SK-MEL-5 (cell line): ENCODE results near the gene NEU2. TPM values are rescaled to one million over a fixed set of nuclear protein-coding genes. Genes with fewer than 3 reads are reported as not detected.
"Not testable (repeated sequence)": the region's sequence is repeated elsewhere in the genome, so short reads cannot be mapped to it uniquely, and the experiment has no call there.

Source experiments
- DNase-seq: peaks from one replicate; pipeline ENCODE4 v3.0.0-alpha.2; 2016; ENCODE audit warnings: low read depth, low spot score
- in situ Hi-C: cut with HindIII; loops from 2 replicates; pipeline ENCODE4 v1.10.0; 2016; ENCODE audit warnings: low sequenced_read_pairs, high pct_unique_total_duplicates, low pct_unique_long_range_greater_than_20kb
- total RNA-seq: library from RNA; depleted of rRNA; stranded (reverse); fragments of >200 nt; shearing (Covaris generic); gene quantifications from 2 replicates; pipeline ENCODE4 v1.2.3, GENCODE V29; 2014

NEU2 gene
- total RNA-seq, 1 experiment from 2014 or later, result not detected

- in situ Hi-C loops, result no loop called here
- DNase-seq, result no peak
Measured at GRCh38 chr2:233006648-233007047, 25.8 kb upstream of the NEU2 start.

GRCh38 chr2:233007270-233007669, 25.2 kb upstream of the NEU2 start:
- in situ Hi-C loops, result no loop called here
- no peak for DNase-seq

GRCh38 chr2:233007739-233008138, 24.7 kb upstream of the NEU2 start:
- in situ Hi-C loops, result no loop called here
- DNase-seq, result no peak

GRCh38 chr2:233009661-233010060, 22.8 kb upstream of the NEU2 start:
- in situ Hi-C loops, result no loop called here
- DNase-seq, result no peak

GRCh38 chr2:233010569-233011267, 21.8 kb upstream of the NEU2 start:
- no peak for DNase-seq
- in situ Hi-C loops, result no loop called here

GRCh38 chr2:233011268-233011650, 21.2 kb upstream of the NEU2 start:
- DNase-seq, result no peak
- in situ Hi-C loops, result no loop called here

- DNase-seq, result no peak
- in situ Hi-C loops, result no loop called here
Measured at GRCh38 chr2:233011702-233012131, 20.8 kb upstream of the NEU2 start.

GRCh38 chr2:233012301-233012971, 20.0 kb upstream of the NEU2 start:
- in situ Hi-C loops, result no loop called here
- DNase-seq, result no peak

GRCh38 chr2:233013027-233013461, 19.4 kb upstream of the NEU2 start, which contains the start of gene NGEF:
TSS of gene NGEF (minus strand) at chr2:233013256. CDS start at chr2:232974890, 38,366 bp downstream.
- no peak for DNase-seq
- in situ Hi-C loops, result no loop called here

- DNase-seq, result no peak
- in situ Hi-C loops, result no loop called here
Measured at GRCh38 chr2:233013650-233014049, 18.8 kb upstream of the NEU2 start.

GRCh38 chr2:233015019-233015645, 17.3 kb upstream of the NEU2 start:
- in situ Hi-C loops, result no loop called here

GRCh38 chr2:233017947-233018346, 14.5 kb upstream of the NEU2 start:
- DNase-seq, result no peak
- in situ Hi-C loops, result no loop called here

More at GRCh38 chr2:233015019-233015645, 17.3 kb upstream of the NEU2 start:
- no peak for DNase-seq

- DNase-seq, in situ Hi-C loops: not testable (repeated sequence)
Measured at GRCh38 chr2:233019610-233020009, 12.9 kb upstream of the NEU2 start.

GRCh38 chr2:233020454-233020853, 12.0 kb upstream of the NEU2 start:
- in situ Hi-C loops, result no loop called here
- DNase-seq, result no peak

- no peak for DNase-seq
- in situ Hi-C loops, result no loop called here
Measured at GRCh38 chr2:233021771-233022170, 10.7 kb upstream of the NEU2 start.

- in situ Hi-C loops, result no loop called here
- no peak for DNase-seq
Measured at GRCh38 chr2:233022561-233022960, 9.9 kb upstream of the NEU2 start.

GRCh38 chr2:233023007-233023760, 9.3 kb upstream of the NEU2 start:
- DNase-seq, result no peak
- in situ Hi-C loops, result no loop called here
